NOMO-1 (cell line): ENCODE measurements around the gene GHRH.

Experiments used
- DNase-seq, 2 experiments: peaks; one replicate each; lab custom pipeline; 2025; ENCODE audit not compliant: unreplicated experiment in 2 of 2; lab: John Stamatoyannopoulos, UW

GHRH gene, protein sequence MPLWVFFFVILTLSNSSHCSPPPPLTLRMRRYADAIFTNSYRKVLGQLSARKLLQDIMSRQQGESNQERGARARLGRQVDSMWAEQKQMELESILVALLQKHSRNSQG

GRCh38 chr20:37261714-37262113 is at the start of gene GHRH:
Gene GHRH, minus strand, starts transcription at chr20:37261814. Its CDS starts 4,925 bp downstream, at chr20:37256889.
- DNase-seq = no peak

GRCh38 chr20:37310951-37311350 is 49.3 kb upstream of the GHRH start:
- DNase-seq = no peak

DNA sequence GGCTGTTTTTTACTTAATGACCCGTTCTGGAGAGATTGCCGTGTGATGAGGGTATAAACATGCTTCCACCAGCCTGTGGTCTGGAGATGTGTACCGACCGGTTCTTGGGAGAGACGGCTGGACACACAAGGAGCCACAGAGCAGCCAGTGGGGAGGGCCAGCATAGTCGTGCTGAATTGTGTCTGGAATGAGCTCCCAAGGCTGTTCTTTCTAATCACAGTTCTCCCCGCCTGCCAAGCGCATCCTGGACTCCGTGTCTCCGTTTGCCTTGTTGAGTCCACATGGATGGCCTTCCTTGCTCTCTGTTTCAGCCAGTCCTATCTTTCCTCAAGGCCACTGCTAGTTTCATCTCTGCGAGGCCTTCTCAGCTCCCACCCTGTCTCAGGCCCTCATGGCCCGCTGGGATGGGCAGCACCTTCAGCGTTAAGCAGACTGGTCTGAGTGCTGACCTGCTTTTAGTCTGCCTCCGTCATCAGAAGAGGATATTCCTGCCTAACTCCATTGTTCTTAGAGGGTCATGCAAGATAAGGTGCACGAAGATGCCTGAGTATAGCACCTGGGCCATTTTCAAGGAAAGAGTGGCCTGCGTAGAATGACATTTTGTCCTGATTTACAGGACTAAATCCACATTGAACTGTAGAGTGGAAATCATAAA is 48.4 kb upstream of the GHRH start:
- no peak for DNase-seq

- no peak for DNase-seq
These were observed 47.7 kb upstream of the GHRH start for GRCh38 chr20:37309290-37309689.

DNA sequence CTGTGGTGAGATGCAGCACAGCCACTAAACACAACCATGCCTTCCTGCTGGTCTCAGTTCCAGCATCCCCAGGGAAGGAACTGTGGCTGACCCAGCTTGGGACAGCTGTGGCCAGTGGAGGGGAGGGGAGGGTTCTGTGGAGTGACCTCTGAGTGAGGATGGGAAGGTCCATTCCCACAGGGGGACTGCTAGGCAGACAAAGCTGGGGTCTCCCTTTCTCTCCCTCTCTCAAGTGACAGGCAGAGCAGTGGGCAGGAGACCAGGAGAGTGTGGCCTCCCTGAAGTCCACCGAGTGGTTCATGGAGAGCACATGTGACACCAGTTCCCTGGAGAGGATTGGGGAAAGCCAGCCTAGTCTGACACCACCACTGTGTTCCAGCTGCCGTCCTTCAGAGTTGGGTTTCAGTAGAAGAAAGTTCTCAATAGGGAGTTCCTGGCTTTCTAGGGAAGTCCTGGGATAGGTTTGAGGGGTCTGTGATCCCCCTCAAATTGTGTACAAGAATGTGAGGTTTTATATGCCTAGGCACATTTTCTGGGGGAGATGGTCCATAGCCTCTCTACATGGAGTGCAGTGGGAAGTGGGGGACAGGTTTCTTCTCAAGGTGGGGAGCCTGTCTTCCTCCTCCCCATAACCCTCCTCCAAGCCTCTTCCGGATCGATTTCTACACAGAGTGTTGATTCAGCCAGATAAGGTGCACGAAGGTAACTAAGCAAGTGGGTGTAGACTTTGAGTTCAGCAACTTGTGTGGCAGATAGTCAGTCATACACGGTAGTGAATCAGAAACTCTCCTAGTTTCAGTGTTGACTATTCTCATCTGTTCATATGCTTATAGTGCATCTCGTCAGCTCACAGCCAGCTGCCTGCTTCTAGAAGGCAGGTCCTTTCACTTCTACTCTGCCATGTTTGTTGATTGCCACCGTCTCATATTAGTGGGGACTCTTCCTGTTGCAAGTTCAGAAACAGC is 46.8 kb upstream of the GHRH start:
- DNase-seq = no peak

DNA sequence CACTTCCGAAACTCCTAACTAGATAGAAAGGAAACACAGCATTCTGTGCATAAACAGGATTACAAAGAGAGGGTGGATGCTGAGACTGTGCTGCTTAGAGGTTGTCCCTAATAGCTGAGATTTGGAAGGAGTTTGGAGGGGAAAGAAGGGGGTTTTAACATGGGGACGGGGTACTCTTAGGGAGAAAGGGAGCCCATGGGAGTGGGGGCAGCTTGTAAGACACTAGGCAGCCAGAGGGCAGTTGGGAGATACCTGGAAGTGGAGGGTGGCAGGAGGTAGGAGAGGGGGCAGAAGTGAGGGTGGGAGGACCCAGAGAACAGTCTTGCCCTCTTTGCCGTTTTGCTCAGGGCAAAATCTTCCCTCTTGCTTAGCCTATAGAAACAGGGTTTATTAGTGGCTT is 44.2 kb upstream of the GHRH start:
- DNase-seq = no peak

DNA sequence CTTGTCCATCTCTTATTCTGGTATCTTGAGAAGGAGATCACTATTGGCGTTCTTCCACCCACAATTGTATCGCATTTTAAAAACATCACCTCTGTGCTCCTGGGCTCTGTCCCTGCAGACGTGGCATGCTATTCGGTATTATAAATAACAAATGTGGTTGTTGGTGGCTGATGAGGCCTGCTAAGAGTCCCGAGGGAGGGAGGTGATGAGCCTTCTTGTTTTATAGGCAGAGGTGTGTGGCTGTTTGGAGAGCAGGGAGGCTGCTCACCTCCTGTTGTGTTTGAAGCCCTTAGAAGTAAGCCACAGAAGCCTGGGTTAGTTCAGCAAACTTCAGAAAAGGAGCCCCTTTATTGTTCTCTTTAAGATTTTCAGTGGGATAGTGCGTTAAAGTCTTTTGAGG is 43.5 kb upstream of the GHRH start:
- no peak for DNase-seq

DNA sequence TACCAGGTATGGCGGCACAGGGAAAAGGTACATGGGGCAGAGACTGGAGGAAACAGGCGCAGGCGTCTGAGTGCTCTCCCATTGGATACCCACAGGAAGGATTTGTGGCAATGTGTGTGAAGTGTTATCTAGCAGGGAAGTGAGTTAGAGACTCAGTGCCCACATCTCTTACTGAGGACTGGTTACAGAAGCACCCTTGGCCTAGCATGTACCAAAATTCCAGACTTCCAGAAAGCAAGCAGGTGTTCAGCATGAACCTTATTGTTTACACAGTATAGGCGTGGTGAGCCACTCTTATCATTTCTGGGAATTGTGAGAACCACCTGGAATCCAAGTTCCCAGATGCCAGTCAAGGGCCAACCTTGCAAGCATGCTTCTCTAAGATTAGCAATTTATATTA is 42.0 kb upstream of the GHRH start:
- no peak for DNase-seq

DNA sequence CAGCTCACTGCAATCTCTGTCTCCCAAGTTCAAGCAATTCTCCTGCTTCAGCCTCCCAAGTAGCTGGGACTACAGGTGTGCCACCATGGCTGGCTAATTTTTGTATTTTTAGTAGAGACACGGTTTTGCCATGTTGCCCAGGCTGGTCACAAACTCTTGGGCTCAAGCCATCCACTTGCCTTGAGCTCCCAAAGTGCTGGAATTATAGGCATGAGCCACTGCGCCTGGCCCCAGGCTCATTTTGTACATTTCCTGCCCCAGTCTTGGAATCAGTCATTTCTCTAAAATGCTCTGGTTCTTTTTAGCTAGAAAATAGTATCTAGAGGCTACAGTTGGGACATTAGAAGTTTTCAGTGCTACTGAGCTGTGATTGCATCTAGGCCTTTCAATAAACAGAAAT is 41.4 kb upstream of the GHRH start:
- no peak for DNase-seq

- no peak for DNase-seq
These were observed 39.9 kb upstream of the GHRH start for GRCh38 chr20:37301558-37301957.

- DNase-seq = no peak
These were observed 39.5 kb upstream of the GHRH start for GRCh38 chr20:37301120-37301519.

GRCh38 chr20:37299718-37300528 is 38.3 kb upstream of the GHRH start:
- DNase-seq = no peak

GRCh38 chr20:37298190-37298939 is 36.8 kb upstream of the GHRH start:
- DNase-seq = peak in 1 of 2 experiments; percentile 41

- DNase-seq = no peak
These were observed 35.6 kb upstream of the GHRH start for GRCh38 chr20:37297066-37297736.

DNA sequence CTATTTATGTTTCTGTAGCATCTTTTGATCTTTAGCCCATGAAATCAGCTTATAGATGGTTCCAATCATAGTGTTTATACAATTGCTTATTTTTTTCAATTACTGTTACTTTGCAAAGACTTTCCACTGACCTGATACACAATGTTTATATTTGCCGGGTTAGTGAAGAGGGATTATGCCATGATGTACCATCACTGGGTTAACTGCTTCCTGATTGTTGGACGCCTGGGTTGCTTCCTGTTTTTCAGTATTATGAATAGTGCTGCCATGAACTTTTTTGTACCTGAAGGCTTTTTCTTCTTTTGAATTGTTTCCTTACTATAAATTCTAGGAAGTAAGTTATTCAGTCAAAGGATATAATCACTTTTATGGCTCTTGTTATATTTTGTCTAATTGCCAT is 34.8 kb upstream of the GHRH start:
- peak in 1 of 2 experiments; percentile 62 for DNase-seq

- DNase-seq = no peak
These were observed 34.0 kb upstream of the GHRH start for GRCh38 chr20:37295595-37295994.

- no peak for DNase-seq
These were observed 33.4 kb upstream of the GHRH start for GRCh38 chr20:37295001-37295400.

DNA sequence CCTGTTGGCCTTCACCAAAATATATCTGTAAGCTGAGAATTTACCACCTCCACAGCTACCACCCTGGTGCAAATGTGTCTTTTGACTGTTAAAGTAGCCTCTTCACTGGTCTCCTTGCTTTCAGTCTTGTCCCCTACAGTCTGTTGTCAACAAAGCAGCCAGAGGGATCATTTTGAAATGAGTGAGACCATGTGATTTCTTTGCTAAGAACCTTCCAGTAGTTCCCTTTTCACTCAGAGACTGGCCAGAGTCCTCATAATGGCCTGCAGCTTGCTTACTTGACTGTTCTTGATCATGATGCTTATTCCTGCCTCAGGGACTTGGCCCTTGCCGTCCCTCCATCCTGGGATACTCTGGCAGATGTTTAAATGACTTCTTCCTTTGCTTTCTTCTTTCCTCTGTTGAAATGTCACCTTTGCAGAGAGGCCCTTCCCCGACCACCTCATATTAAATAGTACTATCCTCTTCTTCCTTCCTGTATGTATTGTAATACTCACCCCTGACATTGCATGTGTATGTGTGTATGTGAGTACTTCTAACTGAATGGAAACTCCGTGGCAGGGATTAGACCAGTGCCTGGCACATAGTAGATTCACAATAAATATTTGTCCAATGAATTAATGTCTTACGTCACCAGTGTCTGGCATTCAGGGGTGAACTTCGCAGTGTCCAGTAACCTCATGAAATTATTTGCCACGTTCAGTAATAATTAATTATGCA is 32.8 kb upstream of the GHRH start:
- DNase-seq = peak in 1 of 2 experiments; percentile 70
